ENCODE measurements around the gene PTGDS.

DNA sequence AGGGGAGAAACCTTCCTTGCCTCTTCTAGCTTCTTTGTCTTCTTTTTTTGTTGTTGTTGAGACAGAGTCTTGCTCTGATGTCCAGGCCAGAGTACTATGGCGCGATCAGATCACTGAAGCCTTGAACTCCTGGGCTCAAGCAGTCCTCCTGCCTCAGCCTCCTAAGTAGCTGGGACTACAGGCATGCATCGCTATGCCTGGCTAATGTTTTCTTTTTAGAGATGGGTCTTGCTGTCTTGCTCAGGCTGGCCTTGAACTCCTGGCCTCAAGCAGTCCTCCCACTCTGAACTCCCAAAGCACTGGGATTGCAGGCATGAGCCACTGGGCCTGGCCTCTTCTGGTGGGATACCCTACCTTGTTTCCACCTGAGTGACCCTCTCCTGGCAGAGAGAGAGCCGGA is 11.6 kb downstream of the PTGDS start:
- TF ChIP-seq CTCF (IDR thresholded peaks at IDR 0.05 in 8 of 11, conservative IDR thresholded peaks at IDR 0.05 in 3 of 11), result no peak
- TF ChIP-seq POLR2A (IDR thresholded peaks at IDR 0.05), result no peak
- no peak for TF ChIP-seq POLR2AphosphoS5 (IDR thresholded peaks at IDR 0.05)
